Right lobe of liver (tissue), 6 donors: ENCODE results near the gene IFI44L. TPM values are rescaled to one million over a fixed set of nuclear protein-coding genes. Genes with fewer than 3 reads are reported as not detected.

ENCODE experiments used
- ATAC-seq, 4 donors: fragments of 200-7000 bp; cut with Tn5 transposase; one replicate each; pipeline ENCODE4 v1.9.1; 2020; ENCODE audit warnings: mild to moderate bottlenecking in 4 of 4, moderate library complexity in 4 of 4
- DNase-seq, 3 donors: peaks; one replicate each; pipeline ENCODE4 v3.0.0-alpha.2; 2020
- H3K27ac ChIP-seq, 3 donors: fragments of 200-600 bp; one replicate each; pipeline ENCODE4 v1.8.0; 2022
- H3K27me3 ChIP-seq, 2 donors: fragments of 200-600 bp; one replicate each; pipeline ENCODE4 v1.8.0; 2022
- H3K36me3 ChIP-seq, 4 donors: fragments of 200-600 bp; sonication (generic) in 1 of 4; one replicate each; pipeline versions ENCODE4 v1.5.1 to v1.8.0; 2017 to 2022; ENCODE audit warnings: control low read depth in 1 of 4
- H3K4me1 ChIP-seq, 4 donors: fragments of 200-600 bp; sonication (generic) in 1 of 4; one replicate each; pipeline versions ENCODE4 v1.5.1 to v1.8.0; 2017 to 2022; ENCODE audit warnings: control low read depth in 1 of 4
- H3K4me3 ChIP-seq, 3 donors: fragments of 200-600 bp; one replicate each; pipeline ENCODE4 v1.8.0; 2022
- H3K9me3 ChIP-seq, 4 donors: fragments of 200-600 bp; sonication (generic) in 1 of 4; one replicate each; pipeline versions ENCODE4 v1.5.1 to v1.8.0; 2017 to 2022; ENCODE audit warnings: control low read depth in 1 of 4
- POLR2A ChIP-seq: fragments of 450-650 bp; IDR thresholded peaks from one replicate; pipeline ENCODE4 v1.6.1; 2017; ENCODE audit warnings: antibody characterized with exemption, mild to moderate bottlenecking
- WGBS: methylation state at CpG from one replicate; pipeline ENCODE4 v1.1.6; 2018; ENCODE audit warnings: low coverage, low lambda C conversion rate; ENCODE audit not compliant: insufficient coverage; ENCODE audit errors: missing lambda C conversion rate; 5-methylcytosine and 5-hydroxymethylcytosine counted together
- intact Hi-C, 2 donors: fragments of 100-400 bp; cut with DNase I; formaldehyde crosslinking; loops; one replicate each; pipeline versions ENCODE4 v1.11.2 to v1.14.1; 2022
- total RNA-seq, 6 experiments: library from RNA; depleted of rRNA in 2 of 6; stranded (reverse); fragments of >200 nt in 2 of 6; fragmentation: NEBNext Ultra II Directional in 3 of 6; extraction: Animal tissue kit (Norgen Biotek cat#: 25700) in 3 of 6; gene quantifications; one replicate each; pipeline versions ENCODE4 v1.1.0 to v1.2.4, GENCODE V29; 2016 to 2023
- TF ChIP-seq, protein P1 (sequence below), 4 donors: fragments of 200-600 bp in 3 of 4; fragments of 450-650 bp in 1 of 4; IDR thresholded peaks; one replicate each; pipeline versions ENCODE4 v1.5.1 to v1.8.0; 2016 to 2022; ENCODE audit warnings: antibody characterized with exemption in 4 of 4, mild to moderate bottlenecking in 2 of 4
- donor health status: DM: no; HTN: yes; CAD: no.
- donor health status: DM: no; HTN: no; CAD: no.
- donor health status: DM: no; HTN: no; CAD: no.
- donor health status: DM: no; HTN: yes; CAD: no.
- donor health status: DM: no; HTN: yes; CAD: no.

The IFI44L gene
- total RNA-seq, 6 experiments from 2014 or later: 0.49 to 3.1 (median 1.7) TPM

- H3K4me3 ChIP-seq: peak overlapping the region; percentile 34 to 49 (median 43)
- no peaks in the 10 kb centered on the region for H3K36me3 ChIP-seq
- peak overlapping the region; percentile 2 to 68 (median 47) for H3K27ac ChIP-seq
- no peaks in the 10 kb centered on the region for H3K4me1 ChIP-seq
- no peak for TF ChIP-seq POLR2A
- TF ChIP-seq, protein P1, sequence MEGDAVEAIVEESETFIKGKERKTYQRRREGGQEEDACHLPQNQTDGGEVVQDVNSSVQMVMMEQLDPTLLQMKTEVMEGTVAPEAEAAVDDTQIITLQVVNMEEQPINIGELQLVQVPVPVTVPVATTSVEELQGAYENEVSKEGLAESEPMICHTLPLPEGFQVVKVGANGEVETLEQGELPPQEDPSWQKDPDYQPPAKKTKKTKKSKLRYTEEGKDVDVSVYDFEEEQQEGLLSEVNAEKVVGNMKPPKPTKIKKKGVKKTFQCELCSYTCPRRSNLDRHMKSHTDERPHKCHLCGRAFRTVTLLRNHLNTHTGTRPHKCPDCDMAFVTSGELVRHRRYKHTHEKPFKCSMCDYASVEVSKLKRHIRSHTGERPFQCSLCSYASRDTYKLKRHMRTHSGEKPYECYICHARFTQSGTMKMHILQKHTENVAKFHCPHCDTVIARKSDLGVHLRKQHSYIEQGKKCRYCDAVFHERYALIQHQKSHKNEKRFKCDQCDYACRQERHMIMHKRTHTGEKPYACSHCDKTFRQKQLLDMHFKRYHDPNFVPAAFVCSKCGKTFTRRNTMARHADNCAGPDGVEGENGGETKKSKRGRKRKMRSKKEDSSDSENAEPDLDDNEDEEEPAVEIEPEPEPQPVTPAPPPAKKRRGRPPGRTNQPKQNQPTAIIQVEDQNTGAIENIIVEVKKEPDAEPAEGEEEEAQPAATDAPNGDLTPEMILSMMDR (IDR thresholded peaks at IDR 0.05): no peak
- 40% methylated on average over 6 of the region's 6 CpGs for WGBS
- DNase-seq (no peak), ATAC-seq (peak; percentile 39 to 53 (median 46))
- no peaks in the 10 kb centered on the region for H3K27me3 ChIP-seq
- intact Hi-C loops: no loop called here
- H3K9me3 ChIP-seq: no peaks in the 10 kb centered on the region
These were observed 29.9 kb downstream of the IFI44L start for GRCh38 chr1:78650114-78650660.

DNA sequence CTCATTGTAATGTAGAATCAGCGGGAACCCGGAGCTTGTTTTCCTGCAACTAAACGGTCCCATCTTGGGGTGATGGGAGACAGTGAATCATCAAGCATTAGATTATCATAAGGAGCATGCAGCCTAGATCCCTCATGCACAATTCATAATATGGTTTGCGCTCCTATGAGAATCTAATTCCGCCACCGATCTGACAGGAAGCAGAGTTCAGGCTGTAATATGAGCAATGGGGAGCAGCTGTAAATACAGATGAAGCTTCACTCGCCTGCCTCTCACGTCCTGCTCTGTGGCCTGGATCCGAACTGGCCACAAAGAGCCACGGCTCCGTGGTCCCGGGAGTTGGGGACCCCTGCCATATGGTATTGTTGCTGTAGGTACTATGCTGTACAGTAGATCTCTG lies 31.0 kb downstream of the IFI44L start:
- Histone ChIP-seq H3K4me1 (no peaks in the 10 kb centered on the region), H3K9me3 (no peaks in the 10 kb centered on the region), H3K27ac (peak overlapping the region in 2 of 3 donors; percentile 7 to 26), H3K4me3 (peak overlapping the region; percentile 34 to 49 (median 43)), H3K36me3 (no peaks in the 10 kb centered on the region), H3K27me3 (no peaks in the 10 kb centered on the region)
- TF ChIP-seq, protein P1 (IDR thresholded peaks at IDR 0.05): no peak
- TF ChIP-seq POLR2A: no peak
- peak; percentile 29 to 61 (median 52) for ATAC-seq
- WGBS: 57% methylated on average over 6 of the region's 12 CpGs
- DNase-seq: no peak
- intact Hi-C loops: no loop called here

DNA sequence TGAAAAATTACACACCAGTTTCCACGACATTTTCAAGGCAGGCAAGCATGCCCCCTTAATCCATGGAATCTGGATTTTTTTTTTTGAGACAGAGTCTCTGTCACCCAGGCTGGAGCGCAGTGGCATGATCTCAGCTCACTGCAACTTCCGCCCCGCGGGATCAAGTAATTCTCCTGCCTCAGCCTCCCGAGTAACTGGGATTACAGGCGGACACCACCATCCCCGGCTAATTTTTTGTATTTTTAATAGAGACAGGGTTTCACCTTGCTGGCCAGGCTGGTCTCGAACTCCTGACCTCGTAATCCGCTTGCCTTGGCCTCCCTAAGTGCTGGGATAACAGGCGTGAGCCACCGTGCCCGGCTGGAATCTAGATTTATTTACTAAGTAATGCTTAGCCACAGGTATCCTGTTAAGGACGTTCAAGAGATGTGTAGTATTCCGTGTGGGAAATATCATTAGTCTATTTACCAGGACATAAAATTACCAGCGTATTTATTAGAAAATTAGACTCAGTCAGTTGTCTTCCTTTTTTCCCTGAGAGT lies 31.8 kb downstream of the IFI44L start:
- intact Hi-C loops: no loop called here
- no peaks in the 10 kb centered on the region for H3K9me3 ChIP-seq
- 69% methylated on average over 13 of the region's 17 CpGs for WGBS
- no peaks in the 10 kb centered on the region for H3K27me3 ChIP-seq
- H3K4me1 ChIP-seq: no peaks in the 10 kb centered on the region
- H3K36me3 ChIP-seq: no peaks in the 10 kb centered on the region
- DNase-seq: no peak
- H3K4me3 ChIP-seq: no peak overlapping the region
- no peak for ATAC-seq
- H3K27ac ChIP-seq: no peak overlapping the region
- TF ChIP-seq POLR2A: no peak
- TF ChIP-seq, protein P1 (IDR thresholded peaks at IDR 0.05): no peak

GRCh38 chr1:78658901-78659300 lies 38.7 kb downstream of the IFI44L start:
- Histone ChIP-seq H3K4me3 (no peak overlapping the region), H3K27me3 (no peaks in the 10 kb centered on the region), H3K27ac (no peak overlapping the region), H3K4me1 (no peaks in the 10 kb centered on the region), H3K36me3 (peaks cover 0 to 31% (median 5%) of the 10 kb centered on the region in 4 donors), H3K9me3 (no peaks in the 10 kb centered on the region)
- WGBS: 100% methylated on average over 1 of the region's 1 CpG
- TF ChIP-seq POLR2A: no peak
- TF ChIP-seq, protein P1 (IDR thresholded peaks at IDR 0.05): no peak
- intact Hi-C loops: no loop called here
- no peak for ATAC-seq
- DNase-seq: no peak
